Suprapubic skin (tissue), 3 donors: ENCODE measurements around the gene BAHD1.

Source experiments
- POLR2A ChIP-seq, 2 donors: fragments of 450-650 bp; IDR thresholded peaks; one replicate each; pipeline ENCODE4 v1.6.1; 2017; ENCODE audit warnings: antibody characterized with exemption in 2 of 2, mild to moderate bottlenecking in 2 of 2, moderate library complexity in 2 of 2
- TF ChIP-seq, protein P1 (sequence below), 2 donors: fragments of 200-600 bp in 1 of 2; fragments of 450-650 bp in 1 of 2; sonication (generic) in 1 of 2; IDR thresholded peaks; one replicate each; pipeline ENCODE4 v1.5.1; 2016 to 2019; ENCODE audit warnings: antibody characterized with exemption in 2 of 2, mild to moderate bottlenecking in 1 of 2, moderate library complexity in 1 of 2

DNA sequence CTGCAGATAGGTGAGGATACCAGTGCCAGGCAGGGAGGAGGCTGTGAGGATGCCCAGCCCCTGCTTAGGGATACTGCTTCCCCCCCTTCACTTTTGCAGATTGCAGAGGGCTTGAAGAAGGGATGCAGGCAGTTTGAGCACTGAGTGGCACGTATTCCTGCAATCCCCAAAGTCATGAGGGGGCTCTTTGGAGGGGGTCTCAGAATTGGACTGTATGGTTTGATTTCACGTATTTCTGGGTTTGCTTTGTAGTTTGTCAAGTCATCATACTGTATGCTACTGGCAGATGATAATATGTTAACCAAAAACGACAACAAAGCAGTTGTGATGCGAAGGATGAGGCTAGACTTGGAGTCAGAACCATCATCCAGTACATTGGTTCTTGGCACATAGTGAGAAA, 58.1 kb downstream of the BAHD1 start:
- TF ChIP-seq, protein P1, sequence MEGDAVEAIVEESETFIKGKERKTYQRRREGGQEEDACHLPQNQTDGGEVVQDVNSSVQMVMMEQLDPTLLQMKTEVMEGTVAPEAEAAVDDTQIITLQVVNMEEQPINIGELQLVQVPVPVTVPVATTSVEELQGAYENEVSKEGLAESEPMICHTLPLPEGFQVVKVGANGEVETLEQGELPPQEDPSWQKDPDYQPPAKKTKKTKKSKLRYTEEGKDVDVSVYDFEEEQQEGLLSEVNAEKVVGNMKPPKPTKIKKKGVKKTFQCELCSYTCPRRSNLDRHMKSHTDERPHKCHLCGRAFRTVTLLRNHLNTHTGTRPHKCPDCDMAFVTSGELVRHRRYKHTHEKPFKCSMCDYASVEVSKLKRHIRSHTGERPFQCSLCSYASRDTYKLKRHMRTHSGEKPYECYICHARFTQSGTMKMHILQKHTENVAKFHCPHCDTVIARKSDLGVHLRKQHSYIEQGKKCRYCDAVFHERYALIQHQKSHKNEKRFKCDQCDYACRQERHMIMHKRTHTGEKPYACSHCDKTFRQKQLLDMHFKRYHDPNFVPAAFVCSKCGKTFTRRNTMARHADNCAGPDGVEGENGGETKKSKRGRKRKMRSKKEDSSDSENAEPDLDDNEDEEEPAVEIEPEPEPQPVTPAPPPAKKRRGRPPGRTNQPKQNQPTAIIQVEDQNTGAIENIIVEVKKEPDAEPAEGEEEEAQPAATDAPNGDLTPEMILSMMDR (IDR thresholded peaks at IDR 0.05), result no peak
- no peak for TF ChIP-seq POLR2A (IDR thresholded peaks at IDR 0.05)
